ENCODE measurements around the gene LRRC7. TPM values are rescaled to one million over a fixed set of nuclear protein-coding genes. Genes with fewer than 3 reads are reported as not detected.

Gene LRRC7
- total and polyA plus RNA-seq, 2 of the 13 experiments (the other 11 are each of a cell fraction or from before 2014, with no cell fraction given): not detected

DNA sequence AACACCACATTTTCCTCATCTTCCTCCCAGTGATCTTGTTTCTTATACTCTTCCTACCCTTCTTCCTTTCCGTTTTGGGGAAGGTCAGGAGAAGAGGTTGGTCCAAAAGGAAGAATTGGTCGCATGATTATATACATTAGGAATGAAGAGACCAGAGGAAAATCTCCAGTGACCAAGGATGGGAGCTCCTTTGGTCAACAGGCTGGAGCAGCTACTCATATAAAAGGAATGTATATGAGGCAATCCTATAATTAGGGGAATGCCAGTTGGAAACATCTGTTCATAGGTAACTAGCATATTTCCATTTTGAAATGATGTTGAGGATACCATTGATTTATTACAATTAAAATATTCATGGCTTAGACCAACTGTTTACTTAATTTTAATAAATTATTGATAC is 523.2 kb downstream of the LRRC7 start (continued):
- TF ChIP-seq, protein P1, sequence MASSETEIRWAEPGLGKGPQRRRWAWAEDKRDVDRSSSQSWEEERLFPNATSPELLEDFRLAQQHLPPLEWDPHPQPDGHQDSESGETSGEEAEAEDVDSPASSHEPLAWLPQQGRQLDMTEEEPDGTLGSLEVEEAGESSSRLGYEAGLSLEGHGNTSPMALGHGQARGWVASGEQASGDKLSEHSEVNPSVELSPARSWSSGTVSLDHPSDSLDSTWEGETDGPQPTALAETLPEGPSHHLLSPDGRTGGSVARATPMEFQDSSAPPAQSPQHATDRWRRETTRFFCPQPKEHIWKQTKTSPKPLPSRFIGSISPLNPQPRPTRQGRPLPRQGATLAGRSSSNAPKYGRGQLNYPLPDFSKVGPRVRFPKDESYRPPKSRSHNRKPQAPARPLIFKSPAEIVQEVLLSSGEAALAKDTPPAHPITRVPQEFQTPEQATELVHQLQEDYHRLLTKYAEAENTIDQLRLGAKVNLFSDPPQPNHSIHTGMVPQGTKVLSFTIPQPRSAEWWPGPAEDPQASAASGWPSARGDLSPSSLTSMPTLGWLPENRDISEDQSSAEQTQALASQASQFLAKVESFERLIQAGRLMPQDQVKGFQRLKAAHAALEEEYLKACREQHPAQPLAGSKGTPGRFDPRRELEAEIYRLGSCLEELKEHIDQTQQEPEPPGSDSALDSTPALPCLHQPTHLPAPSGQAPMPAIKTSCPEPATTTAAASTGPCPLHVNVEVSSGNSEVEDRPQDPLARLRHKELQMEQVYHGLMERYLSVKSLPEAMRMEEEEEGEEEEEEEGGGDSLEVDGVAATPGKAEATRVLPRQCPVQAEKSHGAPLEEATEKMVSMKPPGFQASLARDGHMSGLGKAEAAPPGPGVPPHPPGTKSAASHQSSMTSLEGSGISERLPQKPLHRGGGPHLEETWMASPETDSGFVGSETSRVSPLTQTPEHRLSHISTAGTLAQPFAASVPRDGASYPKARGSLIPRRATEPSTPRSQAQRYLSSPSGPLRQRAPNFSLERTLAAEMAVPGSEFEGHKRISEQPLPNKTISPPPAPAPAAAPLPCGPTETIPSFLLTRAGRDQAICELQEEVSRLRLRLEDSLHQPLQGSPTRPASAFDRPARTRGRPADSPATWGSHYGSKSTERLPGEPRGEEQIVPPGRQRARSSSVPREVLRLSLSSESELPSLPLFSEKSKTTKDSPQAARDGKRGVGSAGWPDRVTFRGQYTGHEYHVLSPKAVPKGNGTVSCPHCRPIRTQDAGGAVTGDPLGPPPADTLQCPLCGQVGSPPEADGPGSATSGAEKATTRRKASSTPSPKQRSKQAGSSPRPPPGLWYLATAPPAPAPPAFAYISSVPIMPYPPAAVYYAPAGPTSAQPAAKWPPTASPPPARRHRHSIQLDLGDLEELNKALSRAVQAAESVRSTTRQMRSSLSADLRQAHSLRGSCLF (CRISPR knock-in tag; IDR thresholded peaks at IDR 0.05; ENCODE audit: borderline replicate concordance): no peak
- TF ChIP-seq ZNF629 (CRISPR knock-in tag; conservative IDR thresholded peaks at IDR 0.05): no peak
- no peak for TF ChIP-seq ZKSCAN5 (CRISPR knock-in tag; IDR thresholded peaks at IDR 0.05)
- TF ChIP-seq ZNF292 (CRISPR knock-in tag; IDR thresholded peaks at IDR 0.05; ENCODE audit: borderline replicate concordance, low read depth): no peak
- TF ChIP-seq, protein P2, sequence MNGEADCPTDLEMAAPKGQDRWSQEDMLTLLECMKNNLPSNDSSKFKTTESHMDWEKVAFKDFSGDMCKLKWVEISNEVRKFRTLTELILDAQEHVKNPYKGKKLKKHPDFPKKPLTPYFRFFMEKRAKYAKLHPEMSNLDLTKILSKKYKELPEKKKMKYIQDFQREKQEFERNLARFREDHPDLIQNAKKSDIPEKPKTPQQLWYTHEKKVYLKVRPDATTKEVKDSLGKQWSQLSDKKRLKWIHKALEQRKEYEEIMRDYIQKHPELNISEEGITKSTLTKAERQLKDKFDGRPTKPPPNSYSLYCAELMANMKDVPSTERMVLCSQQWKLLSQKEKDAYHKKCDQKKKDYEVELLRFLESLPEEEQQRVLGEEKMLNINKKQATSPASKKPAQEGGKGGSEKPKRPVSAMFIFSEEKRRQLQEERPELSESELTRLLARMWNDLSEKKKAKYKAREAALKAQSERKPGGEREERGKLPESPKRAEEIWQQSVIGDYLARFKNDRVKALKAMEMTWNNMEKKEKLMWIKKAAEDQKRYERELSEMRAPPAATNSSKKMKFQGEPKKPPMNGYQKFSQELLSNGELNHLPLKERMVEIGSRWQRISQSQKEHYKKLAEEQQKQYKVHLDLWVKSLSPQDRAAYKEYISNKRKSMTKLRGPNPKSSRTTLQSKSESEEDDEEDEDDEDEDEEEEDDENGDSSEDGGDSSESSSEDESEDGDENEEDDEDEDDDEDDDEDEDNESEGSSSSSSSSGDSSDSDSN (CRISPR knock-in tag; IDR thresholded peaks at IDR 0.05): no peak
- TF ChIP-seq JUN (CRISPR knock-in tag; IDR thresholded peaks at IDR 0.05): no peak

DNA sequence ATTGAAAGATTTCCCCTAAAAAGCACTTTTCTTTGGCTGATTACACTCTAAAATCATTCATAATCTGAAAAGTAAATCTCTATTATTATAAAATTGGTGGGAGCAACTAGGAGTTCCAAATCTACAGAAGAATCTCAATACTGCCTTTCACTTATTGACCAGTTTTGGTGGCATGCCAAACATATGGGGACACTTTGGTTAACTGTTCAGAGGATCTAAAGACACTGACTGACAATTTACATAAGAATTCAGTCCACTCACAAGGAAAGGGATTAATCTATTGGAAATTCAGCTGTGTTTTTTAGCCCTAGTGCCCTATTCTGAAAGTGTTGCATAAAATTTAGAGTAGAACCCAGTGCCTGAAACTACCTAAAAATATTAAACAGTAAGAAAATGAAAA is 524.1 kb downstream of the LRRC7 start:
- ChIA-PET CTCF (ENCODE audit: low intra/inter-chr PET ratio, low total read pairs) (no interaction called here), POLR2A (no interaction called here)
- Histone ChIP-seq H3K4me3 (replicated peaks in 1 of 3; ENCODE audit: insufficient read depth in 1 of 3, low read depth in 2 of 3, low read length in 3 of 3) (no peak overlapping the region), H2AFZ (ENCODE audit: low read length) (no peak overlapping the region), H3K27ac (ENCODE audit: extremely low read length, insufficient read depth, low read length) (no peak overlapping the region), H4K20me1 (ENCODE audit: insufficient read depth, low read length) (no peaks in the 10 kb centered on the region), H3K27me3 (ENCODE audit: control insufficient read depth in 1 of 2, insufficient read depth in 2 of 2, low read length in 2 of 2) (no peaks in the 10 kb centered on the region), H3K79me2 (ENCODE audit: insufficient read depth, low read length) (no peaks in the 10 kb centered on the region), H3K4me1 (ENCODE audit: insufficient read depth, low read length) (no peaks in the 10 kb centered on the region), H3K9me3 (ENCODE audit: low read length) (no peaks in the 10 kb centered on the region), H3K9ac (ENCODE audit: insufficient read depth, low read depth, low read length) (no peak overlapping the region), H3K36me3 (replicated peaks in 1 of 2; ENCODE audit: control insufficient read depth in 1 of 2, insufficient read depth in 2 of 2, low read length in 2 of 2) (no peaks in the 10 kb centered on the region), H3K4me2 (ENCODE audit: low read depth, low read length) (no peak overlapping the region)
- BruUV-seq (replicated peaks): no TSS peak
- intact Hi-C loops (cut with micrococcal nuclease; ENCODE audit: unreplicated experiment) (no loop called here), in situ Hi-C loops (cut with HindIII; ENCODE audit: extremely low pct_ligation_motif_present, low pct_unique_long_range_greater_than_20kb) (no loop called here)
- FAIRE-seq: no peak
- no peak for ATAC-seq
- DNase-seq (ENCODE audit: low spot score): no peak
- TF ChIP-seq, protein P3, sequence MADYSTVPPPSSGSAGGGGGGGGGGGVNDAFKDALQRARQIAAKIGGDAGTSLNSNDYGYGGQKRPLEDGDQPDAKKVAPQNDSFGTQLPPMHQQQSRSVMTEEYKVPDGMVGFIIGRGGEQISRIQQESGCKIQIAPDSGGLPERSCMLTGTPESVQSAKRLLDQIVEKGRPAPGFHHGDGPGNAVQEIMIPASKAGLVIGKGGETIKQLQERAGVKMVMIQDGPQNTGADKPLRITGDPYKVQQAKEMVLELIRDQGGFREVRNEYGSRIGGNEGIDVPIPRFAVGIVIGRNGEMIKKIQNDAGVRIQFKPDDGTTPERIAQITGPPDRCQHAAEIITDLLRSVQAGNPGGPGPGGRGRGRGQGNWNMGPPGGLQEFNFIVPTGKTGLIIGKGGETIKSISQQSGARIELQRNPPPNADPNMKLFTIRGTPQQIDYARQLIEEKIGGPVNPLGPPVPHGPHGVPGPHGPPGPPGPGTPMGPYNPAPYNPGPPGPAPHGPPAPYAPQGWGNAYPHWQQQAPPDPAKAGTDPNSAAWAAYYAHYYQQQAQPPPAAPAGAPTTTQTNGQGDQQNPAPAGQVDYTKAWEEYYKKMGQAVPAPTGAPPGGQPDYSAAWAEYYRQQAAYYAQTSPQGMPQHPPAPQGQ (CRISPR knock-in tag; IDR thresholded peaks at IDR 0.05; ENCODE audit: borderline replicate concordance): no peak
- TF ChIP-seq, protein P4, sequence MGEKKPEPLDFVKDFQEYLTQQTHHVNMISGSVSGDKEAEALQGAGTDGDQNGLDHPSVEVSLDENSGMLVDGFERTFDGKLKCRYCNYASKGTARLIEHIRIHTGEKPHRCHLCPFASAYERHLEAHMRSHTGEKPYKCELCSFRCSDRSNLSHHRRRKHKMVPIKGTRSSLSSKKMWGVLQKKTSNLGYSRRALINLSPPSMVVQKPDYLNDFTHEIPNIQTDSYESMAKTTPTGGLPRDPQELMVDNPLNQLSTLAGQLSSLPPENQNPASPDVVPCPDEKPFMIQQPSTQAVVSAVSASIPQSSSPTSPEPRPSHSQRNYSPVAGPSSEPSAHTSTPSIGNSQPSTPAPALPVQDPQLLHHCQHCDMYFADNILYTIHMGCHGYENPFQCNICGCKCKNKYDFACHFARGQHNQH (CRISPR knock-in tag; IDR thresholded peaks at IDR 0.05): no peak
- TF ChIP-seq WIZ (CRISPR knock-in tag; IDR thresholded peaks at IDR 0.05) (no peak), SOX6 (IDR thresholded peaks at IDR 0.05) (no peak), SOX6 (CRISPR knock-in tag; IDR thresholded peaks at IDR 0.05) (no peak), ZFYVE20 (CRISPR knock-in tag; IDR thresholded peaks at IDR 0.05; ENCODE audit: borderline replicate concordance, low read depth) (no peak), CBX2 (IDR thresholded peaks at IDR 0.05; ENCODE audit: low read depth, low read length) (no peak), CBX2 (CRISPR knock-in tag; IDR thresholded peaks at IDR 0.05; ENCODE audit: low read depth) (no peak)

Measured in HepG2 (cell line).